ENCODE data around the gene HELT. TPM values are rescaled to one million over a fixed set of nuclear protein-coding genes. Genes with fewer than 3 reads are reported as not detected.

Gene HELT
- not detected for total RNA-seq

GRCh38 chr4:185017964-185018772 is at the start of gene HELT:
HELT (plus strand) TSS chr4:185018490; CDS start chr4:185018929, 439 bp downstream.
- no peak for TF ChIP-seq CTCF (IDR thresholded peaks at IDR 0.05; ENCODE audit: low read depth)

GRCh38 chr4:184968784-184969201 is 49.5 kb upstream of the HELT start:
- TF ChIP-seq CTCF (IDR thresholded peaks at IDR 0.05; ENCODE audit: low read depth), result no peak

- no peak for TF ChIP-seq CTCF (IDR thresholded peaks at IDR 0.05; ENCODE audit: low read depth)
Observed at GRCh38 chr4:184969610-184970009, 48.7 kb upstream of the HELT start.

GRCh38 chr4:184972991-184973390 is 45.3 kb upstream of the HELT start:
- TF ChIP-seq CTCF (IDR thresholded peaks at IDR 0.05; ENCODE audit: low read depth), result no peak

- TF ChIP-seq CTCF (IDR thresholded peaks at IDR 0.05; ENCODE audit: low read depth), result no peak
Observed at GRCh38 chr4:184977747-184978146, 40.5 kb upstream of the HELT start.

GRCh38 chr4:184978211-184978610 is 40.1 kb upstream of the HELT start:
- TF ChIP-seq CTCF (IDR thresholded peaks at IDR 0.05; ENCODE audit: low read depth), result no peak

- TF ChIP-seq CTCF (IDR thresholded peaks at IDR 0.05; ENCODE audit: low read depth), result no peak
Observed at GRCh38 chr4:184979461-184980124, 38.7 kb upstream of the HELT start.
